HEK293 (cell line): Measurements from ENCODE around the gene HUNK.

Experiments used
- CTCF ChIA-PET: fragments of 350-600 bp; formaldehyde crosslinking; extraction: SDS; loops from one replicate; lab custom pipeline; 2021; ENCODE audit warnings: antibody characterized with exemption; lab: Yijun Ruan, JAX
- POLR2A ChIA-PET: fragments of 300-600 bp; formaldehyde crosslinking; extraction: SDS; loops from one replicate; lab custom pipeline; 2020; ENCODE audit warnings: antibody characterized with exemption, inconsistent platforms; lab: Yijun Ruan, JAX
- H3K27ac ChIP-seq: fragments of 200-500 bp; sonication (Bioruptor generic); 2 replicates; pipeline ENCODE4 v1.5.1; 2014; ENCODE audit warnings: low read depth, low read length, control low read depth, inconsistent platforms; ENCODE audit errors: extremely low read depth
- H3K36me3 ChIP-seq, 2 experiments: fragments of 200-500 bp in 1 of 2; sonication (Bioruptor generic) in 1 of 2; 1 replicate in 1 of 2; 2 replicates in 1 of 2; pipeline ENCODE4 v1.5.1; 2014 to 2017; ENCODE audit warnings: inconsistent platforms in 2 of 2, low read length in 2 of 2; ENCODE audit not compliant: control insufficient read depth in 2 of 2, insufficient read depth in 1 of 2
- H3K4me1 ChIP-seq: fragments of 200-500 bp; sonication (Bioruptor generic); 2 replicates; pipeline ENCODE4 v1.5.1; 2014; ENCODE audit warnings: mild to moderate bottlenecking, low read length, inconsistent platforms; ENCODE audit not compliant: control insufficient read depth, insufficient read depth
- H3K4me3 ChIP-seq: 2 replicates; pipeline ENCODE4 v1.5.1; 2011; ENCODE audit warnings: low read depth, mild to moderate bottlenecking, control low read depth, low read length, moderate library complexity
- H3K9me3 ChIP-seq: fragments of 200-500 bp; sonication (Bioruptor generic); 2 replicates; pipeline ENCODE4 v1.5.1; 2014; ENCODE audit warnings: low read depth, low read length, inconsistent platforms; ENCODE audit not compliant: control insufficient read depth, insufficient read depth
- CTCF ChIP-seq: fragments of 450-650 bp; formaldehyde crosslinking; IDR thresholded peaks from 2 replicates; pipeline ENCODE4 v1.5.1; 2016; ENCODE audit warnings: missing biosample characterization, missing genetic modification characterization
- MZF1 ChIP-seq: fragments of 450-650 bp; formaldehyde crosslinking; IDR thresholded peaks from 2 replicates; pipeline ENCODE4 v1.5.1; 2017; ENCODE audit warnings: missing biosample characterization, missing genetic modification characterization, borderline replicate concordance
- PRDM10 ChIP-seq: fragments of 450-650 bp; formaldehyde crosslinking; IDR thresholded peaks from 2 replicates; pipeline ENCODE4 v1.5.1; 2016; ENCODE audit warnings: missing biosample characterization, missing genetic modification characterization
- PRDM6 ChIP-seq: fragments of 450-650 bp; formaldehyde crosslinking; IDR thresholded peaks from 2 replicates; pipeline ENCODE4 v1.5.1; 2017; ENCODE audit warnings: missing biosample characterization, missing genetic modification characterization
- ZBTB48 ChIP-seq: fragments of 450-650 bp; formaldehyde crosslinking; IDR thresholded peaks from 2 replicates; pipeline ENCODE4 v1.5.1; 2016; ENCODE audit warnings: missing biosample characterization, missing genetic modification characterization
- ZIC2 ChIP-seq: fragments of 450-650 bp; formaldehyde crosslinking; IDR thresholded peaks from 2 replicates; pipeline ENCODE4 v1.5.1; 2016; ENCODE audit warnings: missing biosample characterization, missing genetic modification characterization
- ZNF16 ChIP-seq: fragments of 450-650 bp; formaldehyde crosslinking; IDR thresholded peaks from 2 replicates; pipeline ENCODE4 v1.5.1; 2016; ENCODE audit warnings: low read depth, missing biosample characterization, missing genetic modification characterization
- ZNF398 ChIP-seq: fragments of 450-650 bp; formaldehyde crosslinking; IDR thresholded peaks from 2 replicates; pipeline ENCODE4 v1.5.1; 2017; ENCODE audit warnings: missing biosample characterization, missing genetic modification characterization
- ZNF549 ChIP-seq: fragments of 450-650 bp; IDR thresholded peaks from 2 replicates; pipeline ENCODE4 v1.5.1; 2018; ENCODE audit warnings: missing biosample characterization, missing genetic modification characterization, mild to moderate bottlenecking, inconsistent platforms, moderate library complexity
- ZNF701 ChIP-seq: fragments of 450-650 bp; formaldehyde crosslinking; IDR thresholded peaks from 2 replicates; pipeline ENCODE4 v1.5.1; 2016; ENCODE audit warnings: missing biosample characterization, missing genetic modification characterization
- ZNF843 ChIP-seq: fragments of 450-650 bp; formaldehyde crosslinking; IDR thresholded peaks from 2 replicates; pipeline ENCODE4 v1.5.1; 2016; ENCODE audit warnings: missing biosample characterization, missing genetic modification characterization
- ZSCAN30 ChIP-seq: fragments of 450-650 bp; IDR thresholded peaks from 2 replicates; pipeline ENCODE4 v1.5.1; 2018; ENCODE audit warnings: missing biosample characterization, mild to moderate bottlenecking, missing genetic modification characterization, moderate library complexity

The HUNK gene

GRCh38 chr21:31941694-31942093 is 68.9 kb downstream of the HUNK start:
- H3K36me3 ChIP-seq, result peaks cover 0 to 6% of the 10 kb centered on the region in 2 experiments; a peak in 2 of 3 replicates
- H3K9me3 ChIP-seq, result no peaks in the 10 kb centered on the region
- no peak overlapping the region for H3K4me3 ChIP-seq
- ChIA-PET CTCF (no interaction called here), POLR2A (no interaction called here)
- no peak overlapping the region for H3K27ac ChIP-seq
- no peak for TF ChIP-seq ZNF16 (tag by site-specific recombination)
- TF ChIP-seq ZSCAN30 (tag by site-specific recombination), result no peak
- TF ChIP-seq ZNF549 (tag by site-specific recombination), result no peak
- peaks cover 12% of the 10 kb centered on the region for H3K4me1 ChIP-seq

GRCh38 chr21:31943561-31943960 is 70.7 kb downstream of the HUNK start:
- no peaks in the 10 kb centered on the region for H3K9me3 ChIP-seq
- no peak overlapping the region for H3K27ac ChIP-seq
- no peaks in the 10 kb centered on the region; the same call in none of the 2 replicates for H3K4me1 ChIP-seq
- H3K36me3 ChIP-seq, result peaks cover 0 to 20% of the 10 kb centered on the region in 2 experiments; a peak in 2 of 3 replicates
- CTCF ChIA-PET, result interaction anchor here (0.7 kb wide), 1 partner anchor 1011 kb away, joined by 3 read pairs; no protein-coding TSS in a partner anchor
- POLR2A ChIA-PET, result no interaction called here
- TF ChIP-seq ZNF398 (tag by site-specific recombination) (no peak), ZIC2 (tag by site-specific recombination) (no peak), ZBTB48 (no peak), ZNF701 (no peak), CTCF (tag by site-specific recombination) (no peak), ZNF843 (tag by site-specific recombination) (no peak), MZF1 (tag by site-specific recombination) (no peak)
- H3K4me3 ChIP-seq, result no peak overlapping the region

GRCh38 chr21:31945141-31945540 is 72.3 kb downstream of the HUNK start:
- Histone ChIP-seq H3K36me3 (peaks cover 0 to 28% of the 10 kb centered on the region in 2 experiments; a peak in 2 of 3 replicates), H3K27ac (no peak overlapping the region)
- CTCF ChIA-PET, result interaction anchor here (0.8 to 1.5 kb wide), 4 partner anchors 9 to 56 kb away, joined by 3 to 6 read pairs (median 5); no protein-coding TSS in a partner anchor
- TF ChIP-seq PRDM10 (tag by site-specific recombination) (peak; percentile 38; the same call in 1 of the 2 replicates), PRDM6 (tag by site-specific recombination) (no peak)
- TF ChIP-seq, all 188 proteins: peak for 1
- H3K4me1 ChIP-seq, result no peaks in the 10 kb centered on the region; the same call in none of the 2 replicates
- no peak overlapping the region for H3K4me3 ChIP-seq
- POLR2A ChIA-PET, result no interaction called here
- H3K9me3 ChIP-seq, result no peaks in the 10 kb centered on the region
